Measurements from ENCODE around the gene CDH15.

Gene CDH15

GRCh38 chr16:89198417-89199240 is 27.1 kb downstream of the CDH15 start:
- no peak for DNase-seq

DNA sequence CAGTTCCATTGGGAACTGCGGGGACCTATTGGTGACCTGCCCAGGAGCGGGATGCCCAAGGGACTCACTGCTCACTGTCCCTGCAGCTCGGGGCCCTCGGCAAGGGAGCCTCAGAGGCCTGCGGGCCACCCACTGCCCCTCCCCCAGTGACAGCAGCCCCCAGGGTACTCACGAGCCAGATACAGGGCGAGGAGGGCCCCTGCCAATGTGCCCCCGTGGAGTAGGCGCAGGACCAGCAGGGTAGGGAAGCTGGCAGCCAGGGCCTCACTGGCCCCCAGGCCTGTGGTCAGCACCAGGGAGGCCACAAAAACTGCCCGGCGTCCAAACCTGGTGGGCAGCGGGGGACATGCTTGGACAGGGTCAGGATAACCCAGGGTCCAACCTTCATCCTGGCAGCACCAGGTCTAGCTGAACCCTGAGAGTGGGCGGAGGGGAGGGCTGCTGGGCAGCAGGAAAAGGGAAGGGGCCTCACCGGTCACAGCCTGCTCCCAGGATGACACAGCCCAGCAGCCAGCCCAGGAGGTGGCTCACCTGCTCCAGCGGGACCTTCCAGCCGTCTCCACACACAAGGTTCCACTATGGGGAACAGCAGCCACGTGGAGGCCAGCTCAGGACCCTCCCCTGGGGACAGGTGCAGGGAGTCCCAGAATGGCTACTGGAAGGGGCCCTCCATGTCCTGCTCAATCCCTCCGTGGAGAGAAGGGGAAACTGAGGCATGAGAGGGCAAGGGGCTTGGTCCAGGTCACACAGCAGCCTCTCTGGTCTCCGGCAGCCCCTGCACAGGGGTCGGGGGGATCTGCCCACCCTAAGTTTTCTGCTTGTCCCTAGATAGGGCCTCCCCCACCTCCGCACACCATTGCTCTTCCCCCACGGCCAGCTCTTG is 27.9 kb downstream of the CDH15 start:
- no peak for DNase-seq

DNA sequence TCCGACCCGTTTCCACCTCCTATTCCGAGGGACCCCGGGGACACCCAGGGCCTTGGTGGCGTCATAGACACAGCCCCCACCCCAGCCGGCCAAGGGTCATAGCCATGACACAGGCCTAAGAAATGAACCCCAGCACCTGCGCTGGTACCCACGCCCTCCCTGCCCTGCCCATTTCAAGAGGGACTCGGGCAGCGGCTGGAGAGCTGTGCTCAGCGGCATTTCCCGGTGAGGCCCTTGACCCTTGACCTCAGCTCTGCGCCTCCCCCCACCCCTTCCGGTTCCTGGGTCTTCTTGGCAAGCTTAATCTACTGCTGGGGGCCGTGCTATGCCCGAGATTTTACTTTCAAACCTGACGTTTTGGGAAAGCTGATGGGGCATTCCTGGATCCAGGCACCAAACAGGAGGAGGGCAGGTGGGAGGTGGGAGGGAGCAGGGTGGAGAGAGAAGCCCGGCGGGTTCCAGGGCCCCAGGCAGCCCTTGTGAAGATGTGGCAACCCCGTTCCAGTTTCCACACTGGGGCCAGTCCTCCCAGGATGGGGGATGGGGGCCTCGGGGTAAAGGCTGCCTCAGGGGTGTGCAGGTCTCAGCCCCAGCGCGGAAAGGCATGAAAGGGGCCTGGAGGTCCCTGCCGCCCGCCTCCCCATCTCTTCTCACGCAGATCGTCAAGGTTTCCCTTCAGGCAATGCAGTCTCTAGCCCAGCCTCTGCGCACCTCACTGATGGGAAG is 28.7 kb downstream of the CDH15 start, which contains the start of gene SLC22A31:
Gene SLC22A31 (minus strand): TSS at position 414 of the 726 bp plus-strand sequence. CDS start 36 bp downstream, at position 378.
- DNase-seq: no peak

- DNase-seq: no peak
Measured at GRCh38 chr16:89200850-89201411, 29.4 kb downstream of the CDH15 start.

GRCh38 chr16:89201439-89202377 is 30.2 kb downstream of the CDH15 start:
- DNase-seq: peak in 7 of 51 donors; percentile 14 to 36 (median 18)

- DNase-seq: no peak
Measured at GRCh38 chr16:89202422-89203215, 31.1 kb downstream of the CDH15 start.

DNA sequence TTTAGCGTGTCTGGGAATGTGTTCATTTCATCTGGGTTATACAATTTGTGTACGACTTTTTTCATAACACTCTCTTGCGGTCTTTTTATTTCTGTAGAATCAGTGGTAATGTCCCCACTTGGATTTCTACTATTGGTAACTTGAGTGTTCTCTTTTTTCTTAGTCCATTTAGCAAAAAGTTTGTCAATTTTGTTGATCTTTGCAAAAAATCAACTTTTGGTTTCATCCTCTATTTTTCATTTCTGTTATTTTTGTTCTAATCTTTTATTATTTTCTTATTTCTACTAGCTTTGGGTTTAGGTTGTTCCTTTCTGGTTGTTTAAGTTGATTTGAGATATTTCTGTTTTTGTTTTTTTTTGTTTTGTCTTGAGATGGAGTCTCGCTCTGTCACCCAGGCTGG is 36.4 kb downstream of the CDH15 start:
- no peak for DNase-seq

GRCh38 chr16:89209522-89210044 is 38.0 kb downstream of the CDH15 start:
- no peak for DNase-seq

- no peak for DNase-seq
Measured at GRCh38 chr16:89210165-89210903, 38.8 kb downstream of the CDH15 start.

DNA sequence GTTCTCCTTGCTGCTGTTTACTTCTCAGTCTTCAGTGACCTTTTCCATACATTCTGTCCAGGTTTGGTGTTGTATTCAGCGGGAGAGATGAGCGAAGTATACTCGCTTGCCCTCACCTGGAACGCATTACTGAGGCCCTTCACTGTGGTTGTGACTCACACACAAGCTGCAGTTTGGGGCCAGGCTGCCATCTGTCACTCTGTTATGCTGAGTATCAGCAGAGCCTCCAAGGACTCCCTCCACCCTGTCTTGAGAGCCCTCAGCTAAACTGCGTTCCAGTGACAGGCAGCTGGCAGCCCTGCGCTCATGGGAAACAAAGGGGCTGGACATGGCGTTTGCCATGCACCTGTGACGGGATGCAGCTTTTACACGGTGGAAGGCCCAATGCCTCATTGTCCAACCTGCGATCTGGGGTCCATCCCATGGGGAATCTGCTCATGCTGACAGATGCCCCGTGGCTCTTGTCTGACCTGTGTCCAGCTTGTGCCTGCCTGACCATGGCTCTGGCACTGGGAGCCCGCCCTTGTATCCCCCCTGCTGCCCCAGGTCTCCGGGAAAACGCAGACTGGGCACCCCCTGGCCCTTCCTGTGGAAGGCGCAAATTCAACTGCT is 39.5 kb downstream of the CDH15 start:
- no peak for DNase-seq

- peak in 44 of 51 donors; percentile 6 to 84 (median 52) for DNase-seq
Measured at GRCh38 chr16:89216315-89217137, 45.0 kb downstream of the CDH15 start.

GRCh38 chr16:89217138-89217387 is 45.5 kb downstream of the CDH15 start:
- DNase-seq: no peak

DNA sequence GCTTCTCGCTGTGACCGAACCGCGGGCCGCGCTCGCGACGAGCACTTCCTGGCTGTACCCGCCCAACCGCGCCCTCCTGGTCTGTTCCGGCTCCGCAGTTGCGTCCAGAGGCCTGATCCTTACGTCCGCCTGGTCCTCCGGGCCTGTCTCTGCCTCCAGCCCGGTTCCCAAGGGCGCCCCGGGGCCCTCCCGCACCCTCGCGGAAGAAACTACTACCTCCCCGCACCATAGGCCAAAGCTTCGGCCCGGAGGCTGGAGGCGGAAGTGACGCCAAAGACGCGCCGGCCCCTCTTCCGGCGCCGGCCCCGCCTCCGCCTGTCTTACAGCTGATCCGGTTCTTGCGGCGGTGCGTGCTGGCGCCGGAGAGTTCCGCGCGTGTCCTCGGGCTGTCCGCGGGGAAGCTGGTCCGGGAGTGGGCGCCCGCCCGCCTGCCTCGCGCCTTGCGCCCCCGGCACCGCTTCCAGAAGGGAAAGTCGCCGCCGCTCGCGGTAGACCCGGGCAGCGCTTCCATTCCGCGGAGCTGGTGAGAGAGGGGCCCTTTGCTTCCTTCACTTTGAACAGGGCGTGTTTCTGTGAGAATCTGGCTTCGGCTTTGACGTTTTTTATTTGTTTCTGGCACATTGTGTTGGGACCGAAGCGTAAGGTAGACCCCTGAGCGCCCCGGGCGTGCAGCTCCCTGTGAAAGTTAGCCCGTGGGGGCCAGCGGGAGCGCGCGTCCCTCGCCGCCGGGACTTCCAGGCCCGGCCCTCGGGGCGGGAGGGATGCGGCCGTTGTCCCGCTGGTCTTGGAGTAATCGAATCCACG is 46.0 kb downstream of the CDH15 start, which contains the start of gene ZNF778:
Gene ZNF778 (plus strand): TSS at position 316 of the 804 bp plus-strand sequence. CDS start 3,425 bp downstream, outside the sequence.
- peak; percentile 20 to 92 (median 74) for DNase-seq

DNA sequence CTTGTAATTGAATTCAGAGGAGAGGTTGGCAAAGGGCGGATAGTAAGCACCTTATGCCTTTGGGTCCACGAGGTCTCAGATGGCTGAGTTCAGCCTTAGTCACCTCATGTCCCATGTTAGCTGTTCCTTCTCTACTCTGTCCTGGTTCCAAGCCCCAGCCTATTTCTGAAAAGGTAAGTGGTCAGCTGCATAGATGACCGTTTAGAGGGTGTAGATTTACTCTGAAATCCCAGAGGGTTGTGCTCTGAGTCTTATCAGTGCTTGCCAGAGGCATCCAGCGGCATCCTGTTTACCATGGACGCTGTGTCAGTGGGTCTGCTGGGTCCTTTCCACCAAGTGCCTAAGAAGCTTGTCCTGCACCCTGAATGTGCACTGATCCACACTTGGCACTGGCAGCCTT is 47.8 kb downstream of the CDH15 start:
- DNase-seq: no peak

GRCh38 chr16:89221604-89222003 is 50.1 kb downstream of the CDH15 start:
- no peak for DNase-seq

DNA sequence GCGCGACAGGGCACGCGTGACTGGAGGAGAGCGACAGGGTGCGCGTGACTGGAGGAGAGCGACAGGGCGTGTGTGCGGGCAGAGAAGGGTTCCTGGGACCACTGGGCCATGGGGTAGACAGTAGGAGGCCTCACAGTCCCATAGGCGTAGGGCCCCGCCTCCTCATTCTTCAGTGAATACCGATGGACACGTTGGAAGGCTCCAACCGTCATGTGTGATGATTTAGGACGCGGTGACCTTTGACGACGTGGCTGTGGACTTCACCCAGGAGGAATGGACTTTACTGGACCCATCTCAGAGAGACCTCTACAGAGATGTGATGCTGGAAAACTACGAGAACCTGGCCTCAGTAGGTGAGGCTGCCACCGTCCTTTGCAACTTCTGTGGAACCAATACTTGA is 51.4 kb downstream of the CDH15 start:
- no peak for DNase-seq
